Panc1 (cell line): Measurements from ENCODE around the gene STXBP5.

Experiments
- POLR2AphosphoS5 ChIP-seq: IDR thresholded peaks from 2 replicates; pipeline ENCODE4 v1.6.1; 2012; ENCODE audit warnings: mild to moderate bottlenecking, low read depth, low read length, moderate library complexity
- SIN3A ChIP-seq: IDR thresholded peaks from 2 replicates; pipeline ENCODE4 v1.6.1; 2012; ENCODE audit warnings: low read depth, mild to moderate bottlenecking, low read length, moderate library complexity, borderline replicate concordance; ENCODE audit not compliant: insufficient read depth
- TCF7L2 ChIP-seq: IDR thresholded peaks from 2 replicates; pipeline ENCODE4 v1.6.1; 2011; ENCODE audit warnings: mild to moderate bottlenecking, low read depth, low read length, inconsistent platforms
- TF ChIP-seq, protein P1 (sequence below): fragments of 450-650 bp; IDR thresholded peaks from 2 replicates; pipeline ENCODE4 v1.5.1; 2017; ENCODE audit warnings: mild to moderate bottlenecking
- TF ChIP-seq, protein P2 (sequence below), 2 experiments: IDR thresholded peaks; 2 replicates each; pipeline ENCODE4 v1.6.1; 2011 to 2012; ENCODE audit warnings: low read depth in 2 of 2, control low read depth in 1 of 2, low read length in 1 of 2, mild to moderate bottlenecking in 1 of 2, moderate library complexity in 1 of 2; ENCODE audit not compliant: insufficient read depth in 1 of 2

DNA sequence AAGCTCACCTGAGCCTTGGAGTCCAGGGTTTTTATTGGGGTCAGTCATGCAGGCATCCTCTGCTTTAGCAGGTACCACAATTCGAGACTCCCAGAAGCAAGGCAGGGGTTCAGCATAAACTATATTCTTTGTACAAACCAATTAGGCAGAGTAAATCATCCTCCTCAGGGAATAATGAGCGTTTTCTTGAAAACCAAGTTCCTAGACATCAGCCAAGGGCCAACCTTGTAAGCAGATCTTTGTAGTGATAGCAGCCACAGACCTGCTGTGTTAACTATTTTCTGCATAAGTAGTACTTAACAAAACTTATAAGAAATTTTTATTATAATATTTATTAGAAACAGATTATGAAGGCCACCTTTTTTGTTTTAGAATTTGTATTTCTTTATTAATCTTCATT is 74.7 kb downstream of the STXBP5 start:
- TF ChIP-seq, protein P1, sequence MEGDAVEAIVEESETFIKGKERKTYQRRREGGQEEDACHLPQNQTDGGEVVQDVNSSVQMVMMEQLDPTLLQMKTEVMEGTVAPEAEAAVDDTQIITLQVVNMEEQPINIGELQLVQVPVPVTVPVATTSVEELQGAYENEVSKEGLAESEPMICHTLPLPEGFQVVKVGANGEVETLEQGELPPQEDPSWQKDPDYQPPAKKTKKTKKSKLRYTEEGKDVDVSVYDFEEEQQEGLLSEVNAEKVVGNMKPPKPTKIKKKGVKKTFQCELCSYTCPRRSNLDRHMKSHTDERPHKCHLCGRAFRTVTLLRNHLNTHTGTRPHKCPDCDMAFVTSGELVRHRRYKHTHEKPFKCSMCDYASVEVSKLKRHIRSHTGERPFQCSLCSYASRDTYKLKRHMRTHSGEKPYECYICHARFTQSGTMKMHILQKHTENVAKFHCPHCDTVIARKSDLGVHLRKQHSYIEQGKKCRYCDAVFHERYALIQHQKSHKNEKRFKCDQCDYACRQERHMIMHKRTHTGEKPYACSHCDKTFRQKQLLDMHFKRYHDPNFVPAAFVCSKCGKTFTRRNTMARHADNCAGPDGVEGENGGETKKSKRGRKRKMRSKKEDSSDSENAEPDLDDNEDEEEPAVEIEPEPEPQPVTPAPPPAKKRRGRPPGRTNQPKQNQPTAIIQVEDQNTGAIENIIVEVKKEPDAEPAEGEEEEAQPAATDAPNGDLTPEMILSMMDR: no peak
- TF ChIP-seq POLR2AphosphoS5 (no peak), TCF7L2 (no peak), SIN3A (no peak)
- TF ChIP-seq, protein P2, sequence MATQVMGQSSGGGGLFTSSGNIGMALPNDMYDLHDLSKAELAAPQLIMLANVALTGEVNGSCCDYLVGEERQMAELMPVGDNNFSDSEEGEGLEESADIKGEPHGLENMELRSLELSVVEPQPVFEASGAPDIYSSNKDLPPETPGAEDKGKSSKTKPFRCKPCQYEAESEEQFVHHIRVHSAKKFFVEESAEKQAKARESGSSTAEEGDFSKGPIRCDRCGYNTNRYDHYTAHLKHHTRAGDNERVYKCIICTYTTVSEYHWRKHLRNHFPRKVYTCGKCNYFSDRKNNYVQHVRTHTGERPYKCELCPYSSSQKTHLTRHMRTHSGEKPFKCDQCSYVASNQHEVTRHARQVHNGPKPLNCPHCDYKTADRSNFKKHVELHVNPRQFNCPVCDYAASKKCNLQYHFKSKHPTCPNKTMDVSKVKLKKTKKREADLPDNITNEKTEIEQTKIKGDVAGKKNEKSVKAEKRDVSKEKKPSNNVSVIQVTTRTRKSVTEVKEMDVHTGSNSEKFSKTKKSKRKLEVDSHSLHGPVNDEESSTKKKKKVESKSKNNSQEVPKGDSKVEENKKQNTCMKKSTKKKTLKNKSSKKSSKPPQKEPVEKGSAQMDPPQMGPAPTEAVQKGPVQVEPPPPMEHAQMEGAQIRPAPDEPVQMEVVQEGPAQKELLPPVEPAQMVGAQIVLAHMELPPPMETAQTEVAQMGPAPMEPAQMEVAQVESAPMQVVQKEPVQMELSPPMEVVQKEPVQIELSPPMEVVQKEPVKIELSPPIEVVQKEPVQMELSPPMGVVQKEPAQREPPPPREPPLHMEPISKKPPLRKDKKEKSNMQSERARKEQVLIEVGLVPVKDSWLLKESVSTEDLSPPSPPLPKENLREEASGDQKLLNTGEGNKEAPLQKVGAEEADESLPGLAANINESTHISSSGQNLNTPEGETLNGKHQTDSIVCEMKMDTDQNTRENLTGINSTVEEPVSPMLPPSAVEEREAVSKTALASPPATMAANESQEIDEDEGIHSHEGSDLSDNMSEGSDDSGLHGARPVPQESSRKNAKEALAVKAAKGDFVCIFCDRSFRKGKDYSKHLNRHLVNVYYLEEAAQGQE (IDR thresholded peaks at IDR 0.05; ENCODE audit: insufficient read depth in 1 of 2, low read depth in 2 of 2, low read length in 1 of 2): no peak
